AG04449 (cell line): ENCODE measurements around the gene ITGAL.

Source experiments
- CTCF ChIA-PET: fragments of 350-600 bp; formaldehyde crosslinking; extraction: SDS; loops from one replicate; lab custom pipeline; 2021; ENCODE audit warnings: antibody characterized with exemption; lab: Yijun Ruan, JAX
- POLR2A ChIA-PET: fragments of 400-600, 350-600 bp; formaldehyde crosslinking; extraction: SDS; loops from one replicate; lab custom pipeline; 2020; ENCODE audit warnings: antibody characterized with exemption, inconsistent platforms; lab: Yijun Ruan, JAX
- DNase-seq: peaks from one replicate; pipeline ENCODE4 v3.0.0-alpha.2; 2010; ENCODE audit warnings: low read depth, low spot score
- H3K4me3 ChIP-seq: 2 replicates; pipeline ENCODE4 v1.5.1; 2011; ENCODE audit warnings: low read depth, mild to moderate bottlenecking, control low read depth, low read length
- TF ChIP-seq, protein P1 (sequence below): IDR thresholded peaks from one replicate; pipeline ENCODE4 v1.5.1; 2011; ENCODE audit warnings: mild to moderate bottlenecking, moderate library complexity, low read length, control low read depth, inconsistent platforms; ENCODE audit not compliant: insufficient read depth; ENCODE audit errors: missing control alignments

Gene ITGAL

DNA sequence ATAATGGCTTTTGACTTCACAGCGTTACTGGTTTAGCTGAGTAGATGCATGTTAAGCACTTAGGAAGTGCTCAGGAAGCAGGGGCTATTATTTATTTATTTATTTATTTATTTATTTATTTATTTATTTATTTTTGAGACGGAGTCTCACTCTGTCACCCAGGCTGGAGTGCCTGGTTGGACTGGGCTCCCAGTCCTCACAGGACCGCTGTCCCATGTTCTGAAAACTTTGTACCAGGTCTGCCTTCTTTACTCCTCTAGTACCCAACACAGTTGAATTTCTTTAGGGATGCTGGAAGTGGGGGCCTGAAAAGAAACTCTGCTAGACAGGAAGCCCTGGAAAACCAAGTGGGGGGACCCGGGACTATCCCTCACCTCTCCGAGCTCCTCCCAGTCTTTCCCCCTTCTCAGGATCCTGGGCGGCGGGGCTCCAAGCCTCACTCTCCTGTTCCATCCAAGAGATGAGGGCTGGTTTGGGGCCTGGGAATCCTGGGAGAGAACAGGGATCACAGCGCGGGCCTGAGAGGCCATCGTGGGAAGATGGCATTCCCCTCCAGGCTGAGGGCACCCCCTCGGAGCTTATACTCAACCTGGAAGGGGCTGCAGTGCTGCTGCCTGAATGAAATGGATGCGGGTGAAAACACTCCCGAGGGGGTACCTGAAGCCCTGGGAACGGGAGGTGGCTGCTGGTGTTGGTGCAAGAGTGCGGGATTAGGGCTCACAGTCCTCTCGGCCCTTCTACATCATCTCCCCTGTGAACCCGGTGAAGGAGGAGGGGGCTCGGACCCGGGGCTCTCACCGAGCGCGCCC, 98.3 kb downstream of the ITGAL start:
- TF ChIP-seq, protein P1, sequence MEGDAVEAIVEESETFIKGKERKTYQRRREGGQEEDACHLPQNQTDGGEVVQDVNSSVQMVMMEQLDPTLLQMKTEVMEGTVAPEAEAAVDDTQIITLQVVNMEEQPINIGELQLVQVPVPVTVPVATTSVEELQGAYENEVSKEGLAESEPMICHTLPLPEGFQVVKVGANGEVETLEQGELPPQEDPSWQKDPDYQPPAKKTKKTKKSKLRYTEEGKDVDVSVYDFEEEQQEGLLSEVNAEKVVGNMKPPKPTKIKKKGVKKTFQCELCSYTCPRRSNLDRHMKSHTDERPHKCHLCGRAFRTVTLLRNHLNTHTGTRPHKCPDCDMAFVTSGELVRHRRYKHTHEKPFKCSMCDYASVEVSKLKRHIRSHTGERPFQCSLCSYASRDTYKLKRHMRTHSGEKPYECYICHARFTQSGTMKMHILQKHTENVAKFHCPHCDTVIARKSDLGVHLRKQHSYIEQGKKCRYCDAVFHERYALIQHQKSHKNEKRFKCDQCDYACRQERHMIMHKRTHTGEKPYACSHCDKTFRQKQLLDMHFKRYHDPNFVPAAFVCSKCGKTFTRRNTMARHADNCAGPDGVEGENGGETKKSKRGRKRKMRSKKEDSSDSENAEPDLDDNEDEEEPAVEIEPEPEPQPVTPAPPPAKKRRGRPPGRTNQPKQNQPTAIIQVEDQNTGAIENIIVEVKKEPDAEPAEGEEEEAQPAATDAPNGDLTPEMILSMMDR: no peak
- H3K4me3 ChIP-seq: peak overlapping the region; percentile 68
- CTCF ChIA-PET: interaction anchor here (0.8 to 2.4 kb wide), 6 partner anchors 12 to 121 kb away, joined by 3 to 8 read pairs (median 5); partner anchors contain the start of genes PRR14 and ZNF764
- POLR2A ChIA-PET: interaction anchor here (1.7 to 2.4 kb wide), 3 partner anchors 13 to 36 kb away, joined by 4 to 23 read pairs (median 6); partner anchors contain the start of genes ZNF747, ZNF764 and ZNF785
- DNase-seq: no peak

DNA sequence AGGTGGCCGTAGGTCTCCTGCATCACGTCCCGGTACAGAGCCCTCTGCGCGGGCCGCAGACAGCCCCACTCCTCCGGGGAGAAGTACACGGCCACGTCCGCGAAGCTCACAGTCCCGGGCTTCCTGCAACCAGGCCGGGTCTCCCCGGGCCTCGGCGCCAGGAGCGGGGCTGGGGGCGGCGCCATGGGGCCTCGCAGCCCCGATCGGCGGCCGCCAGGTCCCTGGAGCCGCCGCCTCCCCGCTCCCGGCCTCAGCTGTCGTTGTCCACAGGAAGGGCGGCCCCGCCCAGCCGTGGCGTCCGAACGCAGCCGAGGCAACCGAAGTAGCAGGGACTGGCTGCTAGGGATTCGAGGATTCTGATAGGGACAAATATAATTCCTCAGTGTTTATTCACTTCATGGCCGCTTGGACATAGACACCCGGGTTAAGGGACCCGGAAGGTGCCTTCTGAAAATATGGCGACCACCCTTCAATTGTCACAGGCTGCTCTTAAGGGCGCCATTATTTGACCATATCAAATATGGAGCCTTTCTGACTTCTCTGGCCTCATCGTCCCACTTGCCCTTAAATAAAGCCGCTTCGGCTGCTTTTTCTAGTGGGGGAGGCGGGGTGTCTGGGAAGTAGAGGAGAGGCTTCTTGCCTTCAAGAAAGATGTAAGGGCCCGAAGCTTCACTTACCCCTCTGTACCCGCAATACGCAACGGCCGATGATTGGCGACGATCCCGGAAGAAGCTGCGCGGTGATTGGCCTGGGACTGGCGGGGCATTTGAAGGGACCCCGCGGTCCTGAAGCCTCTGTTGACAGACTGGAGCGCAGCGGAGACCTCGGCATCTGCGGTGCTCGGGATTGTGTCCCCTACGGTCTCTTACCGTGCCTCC, 99.1 kb downstream of the ITGAL start, which contains the start of gene ZNF688:
TSS of gene ZNF688 (minus strand) at position 270 of the 878 bp plus-strand sequence. CDS start at position 185, 85 bp downstream.
- peak within 1 kb of the TSS; percentile 68 for H3K4me3 ChIP-seq
- TF ChIP-seq, protein P1: no peak
- ChIA-PET POLR2A (interaction anchor here (0.6 to 2.4 kb wide), 6 partner anchors 10 to 79 kb away, joined by 3 to 23 read pairs (median 4); partner anchors contain the start of genes PRR14, ZNF747, ZNF764 and ZNF785), CTCF (interaction anchor here (0.8 to 2.4 kb wide), 13 partner anchors 10 to 142 kb away, joined by 3 to 8 read pairs (median 4); partner anchors contain the start of genes DCTPP1, PRR14 and ZNF764)
- DNase-seq: peak; percentile 89
